Cortex of kidney (tissue), 1 donor: ENCODE data around the gene LRRK1.

ENCODE experiments used
- DNase-seq: peaks from one replicate; lab custom pipeline; 2025; lab: John Stamatoyannopoulos, UW

Gene LRRK1

GRCh38 chr15:100890850-100891249 is 28.3 kb upstream of the LRRK1 start:
- DNase-seq, result no peak

- no peak for DNase-seq
These were observed 27.7 kb upstream of the LRRK1 start for GRCh38 chr15:100891307-100892012.

DNA sequence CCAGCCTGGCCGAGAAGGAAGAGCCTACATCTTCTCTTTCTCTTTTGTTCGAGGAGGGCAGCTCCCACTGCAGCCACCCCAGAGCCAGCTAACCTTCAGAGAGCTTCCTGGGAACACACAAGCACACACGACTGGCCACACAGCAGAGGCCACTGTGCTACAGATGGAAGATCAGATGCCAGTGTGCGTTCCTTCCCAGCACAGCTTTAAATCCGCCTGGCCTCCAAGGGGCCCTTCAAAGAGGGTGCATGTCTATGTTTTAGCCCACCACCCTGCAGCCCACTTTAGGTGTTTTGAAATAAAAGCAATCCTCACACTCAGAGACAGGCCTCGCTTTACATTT is 27.2 kb upstream of the LRRK1 start:
- no peak for DNase-seq

- DNase-seq, result no peak
These were observed 25.7 kb upstream of the LRRK1 start for GRCh38 chr15:100893261-100893963.

DNA sequence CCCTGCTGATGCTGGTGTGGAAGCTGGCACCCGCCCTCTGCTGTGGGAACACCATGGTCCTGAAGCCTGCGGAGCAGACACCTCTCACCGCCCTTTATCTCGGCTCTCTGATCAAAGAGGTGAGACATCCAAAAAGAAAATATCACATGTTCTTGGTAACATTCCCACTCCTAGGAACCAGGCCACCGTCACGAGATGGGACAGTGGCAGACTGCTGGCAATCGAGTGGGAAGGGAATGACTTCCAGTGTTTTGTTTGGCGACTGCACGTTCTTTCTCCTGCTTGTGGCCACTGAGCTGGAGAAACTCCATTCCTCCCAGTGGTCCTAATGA is 25.2 kb upstream of the LRRK1 start:
- no peak for DNase-seq

DNA sequence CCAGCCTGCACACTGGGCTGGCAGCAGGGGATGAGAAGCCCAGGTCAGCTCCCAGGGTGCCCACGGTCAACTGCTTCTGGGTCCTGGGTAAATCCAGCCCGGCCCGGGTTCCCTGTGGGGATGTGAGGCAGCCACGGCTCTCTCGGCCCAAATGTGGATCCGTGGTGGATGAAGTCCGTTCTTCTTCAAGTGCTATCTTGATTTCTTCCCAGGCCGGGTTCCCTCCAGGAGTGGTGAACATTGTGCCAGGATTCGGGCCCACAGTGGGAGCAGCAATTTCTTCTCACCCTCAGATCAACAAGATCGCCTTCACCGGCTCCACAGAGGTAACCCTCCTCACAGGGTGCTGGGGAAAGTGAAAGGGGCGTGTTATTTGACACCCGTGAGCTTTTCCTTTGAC is 23.4 kb upstream of the LRRK1 start:
- no peak for DNase-seq

DNA sequence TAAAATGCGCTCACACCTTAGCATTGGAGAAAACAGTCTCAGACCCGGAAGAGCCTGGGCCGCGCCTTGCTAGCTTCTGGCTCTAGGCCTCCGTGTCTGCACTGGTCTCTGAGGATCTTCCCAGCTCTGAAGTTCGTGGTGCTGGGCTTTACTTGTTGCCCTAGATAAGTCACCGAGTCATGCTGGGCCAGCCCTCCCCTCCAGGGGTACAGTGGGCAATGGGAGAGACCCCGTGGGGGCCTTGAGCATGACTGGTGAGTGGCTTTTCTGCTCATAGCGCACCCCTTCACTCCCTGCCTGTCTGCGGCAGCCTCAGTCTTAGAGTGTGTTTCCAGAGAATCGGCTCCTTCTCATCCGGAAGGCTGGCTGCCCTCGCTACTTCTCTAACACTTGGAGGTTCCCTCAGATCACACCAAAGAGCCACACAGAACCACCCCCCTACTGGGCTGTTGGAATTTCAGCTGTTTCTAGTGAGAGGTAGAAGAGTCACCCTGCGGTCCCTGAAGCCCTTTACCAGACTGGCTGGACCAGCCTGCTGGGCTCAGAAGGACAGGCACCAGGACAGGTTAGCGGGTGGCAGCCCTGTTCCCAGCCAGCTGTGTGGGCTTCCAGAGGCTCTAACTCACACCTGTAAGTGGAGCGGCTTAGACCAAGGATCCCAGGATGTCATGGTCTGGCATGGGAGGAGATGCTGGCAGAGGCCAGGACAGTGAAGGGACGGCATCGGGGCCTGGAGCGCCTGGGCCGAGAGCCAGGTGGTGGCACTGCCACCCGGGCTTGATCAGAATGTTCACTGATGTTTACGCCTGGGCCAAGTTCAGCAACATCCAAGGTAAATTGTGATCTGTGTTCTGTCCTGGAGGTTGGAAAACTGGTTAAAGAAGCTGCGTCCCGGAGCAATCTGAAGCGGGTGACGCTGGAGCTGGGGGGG is 21.7 kb upstream of the LRRK1 start:
- no peak for DNase-seq

GRCh38 chr15:100898152-100898490 is 21.0 kb upstream of the LRRK1 start:
- no peak for DNase-seq

- DNase-seq, result no peak
These were observed 20.3 kb upstream of the LRRK1 start for GRCh38 chr15:100898661-100899462.

GRCh38 chr15:100899601-100900000 is 19.6 kb upstream of the LRRK1 start:
- no peak for DNase-seq

DNA sequence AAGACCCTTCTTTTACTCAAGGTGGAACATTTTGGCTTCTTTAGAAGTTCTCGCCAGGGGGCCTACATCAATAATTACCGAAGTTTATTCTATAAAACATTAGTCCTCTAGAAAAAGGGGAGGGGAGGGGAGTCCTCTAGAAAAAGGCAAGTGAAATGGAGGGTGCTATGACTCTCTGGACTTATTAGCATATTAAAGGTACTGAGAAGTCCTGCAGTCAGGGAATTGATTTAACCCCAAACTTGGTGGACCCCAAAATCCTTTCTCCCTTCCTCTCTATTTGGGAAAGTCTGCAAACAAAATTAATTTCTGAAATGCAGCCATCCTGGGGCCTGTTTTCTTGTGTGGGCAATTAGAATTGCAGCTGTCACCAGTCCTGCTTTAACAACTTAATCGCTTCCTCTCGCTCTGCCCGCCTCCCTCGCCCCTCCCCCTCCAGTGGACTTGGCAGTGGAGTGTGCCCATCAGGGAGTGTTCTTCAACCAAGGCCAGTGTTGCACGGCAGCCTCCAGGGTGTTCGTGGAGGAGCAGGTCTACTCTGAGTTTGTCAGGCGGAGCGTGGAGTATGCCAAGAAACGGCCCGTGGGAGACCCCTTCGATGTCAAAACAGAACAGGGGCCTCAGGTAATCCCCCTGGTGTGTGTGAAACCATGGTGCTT is 18.9 kb upstream of the LRRK1 start:
- DNase-seq, result no peak

DNA sequence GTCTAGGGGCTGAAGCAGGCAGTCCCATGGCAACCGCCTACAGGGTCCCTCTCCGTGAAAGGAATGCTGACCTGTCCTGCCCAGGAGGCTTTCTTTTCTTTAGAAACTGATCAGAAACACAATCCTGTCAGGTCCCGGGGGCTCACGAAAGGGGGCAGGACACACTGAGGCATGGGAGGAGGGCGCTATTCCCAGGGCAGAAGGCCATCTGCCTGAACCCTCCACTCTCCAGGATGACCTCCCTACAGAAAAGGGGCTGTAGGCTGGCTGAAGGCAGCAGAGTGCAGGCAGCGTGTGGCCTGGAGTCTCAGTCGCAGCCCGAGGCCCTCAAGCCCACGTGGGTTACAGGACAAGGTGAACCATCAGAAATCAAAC is 18.4 kb upstream of the LRRK1 start:
- no peak for DNase-seq

DNA sequence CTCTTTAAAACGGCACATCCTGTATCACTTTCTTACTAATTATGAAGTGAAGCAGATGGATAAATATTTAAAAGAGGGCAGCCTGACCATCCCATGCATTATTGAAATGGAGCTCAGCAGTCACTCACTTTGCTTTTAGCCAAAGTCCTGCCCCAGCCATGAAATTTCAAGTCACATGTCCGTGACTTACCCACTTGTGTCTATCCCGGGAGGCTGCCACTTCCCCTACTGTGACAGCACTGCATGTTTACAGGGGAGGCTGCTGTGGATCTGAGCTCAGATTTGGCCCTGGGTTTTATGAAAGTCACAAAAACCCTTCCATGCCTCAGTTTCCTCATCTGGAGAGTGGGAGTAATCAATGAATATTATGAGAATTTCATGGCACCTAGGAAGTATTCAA is 17.9 kb upstream of the LRRK1 start:
- no peak for DNase-seq

GRCh38 chr15:100901702-100902435 is 17.3 kb upstream of the LRRK1 start:
- no peak for DNase-seq

DNA sequence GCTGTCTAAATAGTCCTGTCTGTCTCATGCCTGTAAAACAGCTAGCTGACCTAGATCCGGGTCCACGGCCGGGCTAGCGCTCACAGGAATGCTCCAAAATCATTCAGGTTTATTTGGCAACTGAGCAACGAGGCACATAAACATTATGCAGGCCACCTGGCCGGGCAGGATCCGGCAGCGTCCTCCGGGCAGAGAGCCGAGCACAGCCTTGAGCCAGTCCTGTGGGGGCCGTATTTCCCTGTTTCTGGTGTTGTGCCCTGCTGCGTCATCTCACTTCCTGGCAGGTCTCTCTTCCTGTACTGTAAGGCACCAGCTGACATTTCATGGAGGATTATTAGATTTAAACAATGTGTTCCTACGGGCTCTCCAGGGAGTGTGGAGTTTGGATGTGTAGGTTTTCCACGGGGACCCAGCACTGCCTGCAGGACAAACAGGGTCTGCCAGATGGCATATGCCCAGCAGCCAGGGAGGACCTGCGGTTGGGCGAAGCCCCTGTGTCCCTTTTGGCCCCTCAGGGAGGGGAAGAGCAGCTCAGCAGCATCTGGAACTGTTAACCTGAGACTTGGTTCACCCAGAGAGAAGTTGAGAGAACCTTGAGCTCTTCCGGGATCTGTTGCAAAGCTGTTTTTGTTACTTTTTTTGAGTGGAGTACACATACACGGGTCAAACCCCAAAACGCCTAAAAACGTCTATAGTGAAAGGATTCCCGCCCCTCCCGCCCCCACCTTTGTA is 16.6 kb upstream of the LRRK1 start:
- no peak for DNase-seq

DNA sequence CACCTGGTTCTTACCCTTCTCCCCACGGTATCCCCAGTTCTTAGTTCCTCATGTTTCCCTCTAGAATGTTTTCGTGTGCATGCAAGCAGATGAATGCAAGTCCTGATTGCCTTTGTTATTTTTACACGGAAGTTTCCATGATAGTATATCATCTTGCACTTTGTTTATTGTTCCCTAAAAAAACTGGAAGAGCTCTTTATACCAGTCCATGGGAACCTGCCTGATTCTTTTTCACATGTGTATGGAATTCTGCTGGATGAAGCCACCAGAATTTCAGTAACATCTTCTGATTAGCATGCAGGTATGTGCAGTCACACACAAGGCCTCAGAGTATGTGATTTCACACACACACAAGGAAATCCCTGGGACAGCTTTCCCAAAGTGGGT is 16.0 kb upstream of the LRRK1 start:
- no peak for DNase-seq

DNA sequence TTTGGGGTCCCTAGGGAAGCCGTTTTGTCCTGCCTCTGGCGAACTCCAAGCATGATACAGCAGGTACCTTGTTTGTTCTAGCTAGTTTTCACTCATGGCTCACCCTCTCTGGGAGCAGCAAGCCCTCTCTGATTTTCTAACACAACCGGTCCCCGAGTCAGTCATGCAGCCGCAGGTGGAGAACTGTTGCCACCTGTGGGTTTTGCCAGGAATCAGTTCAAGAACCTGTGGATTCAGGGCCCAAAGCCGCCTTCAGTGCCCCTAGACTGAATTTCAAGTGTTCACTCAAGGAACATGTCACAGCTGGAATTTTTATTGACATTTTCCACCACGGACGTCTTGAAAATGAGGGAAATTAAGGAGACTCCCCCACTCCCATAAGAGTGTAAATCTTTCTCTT is 13.3 kb upstream of the LRRK1 start:
- no peak for DNase-seq

DNA sequence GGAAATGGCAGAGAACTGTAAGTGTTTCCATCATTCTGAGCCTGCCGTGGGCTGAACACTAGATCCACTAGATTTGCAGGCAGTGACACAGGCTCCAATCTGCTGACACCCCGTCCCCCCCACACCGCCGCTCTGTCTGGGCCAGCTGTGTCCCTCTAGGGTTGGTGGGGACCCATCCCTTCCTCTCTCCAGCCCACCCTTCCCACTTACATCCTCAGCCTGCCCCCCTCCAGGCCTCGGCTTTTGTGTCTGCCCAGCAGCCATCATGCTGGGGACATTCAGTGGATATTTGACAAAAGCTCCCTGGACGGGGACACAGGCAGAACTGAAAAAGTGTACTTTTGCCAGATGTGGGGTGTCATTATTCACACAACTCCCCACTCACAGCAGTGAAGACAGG is 10.7 kb upstream of the LRRK1 start:
- DNase-seq, result no peak

DNA sequence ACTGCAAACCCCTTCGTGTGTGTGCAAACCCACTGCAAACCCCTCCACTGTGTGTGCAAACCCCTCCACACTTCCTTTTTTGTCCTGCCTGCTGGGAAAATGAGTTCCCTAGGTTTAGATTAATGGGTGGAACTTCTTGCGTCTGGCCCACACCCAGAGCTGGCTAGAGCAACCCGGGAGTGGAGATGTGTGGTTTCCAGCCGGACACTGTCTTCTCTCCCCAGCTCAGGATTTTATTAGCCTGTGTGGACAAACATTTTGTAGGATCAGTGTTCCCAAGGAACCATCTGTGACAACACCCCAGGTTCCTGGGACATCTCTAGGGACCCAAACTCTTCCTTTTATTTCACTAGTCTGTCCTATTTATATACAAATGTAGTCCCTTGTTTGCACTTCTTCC is 9.6 kb upstream of the LRRK1 start:
- no peak for DNase-seq
